NCI-H345 treated with DMSO at 0.1 percent for 48 hours (cell line): ENCODE data around the gene ENO2.

Experiments used
- DNase-seq: peaks from one replicate; lab custom pipeline; 2025; ENCODE audit not compliant: unreplicated experiment; lab: John Stamatoyannopoulos, UW

The ENO2 gene

GRCh38 chr12:6959805-6960592, 45.6 kb downstream of the ENO2 start:
- DNase-seq = no peak

- no peak for DNase-seq
Measured at GRCh38 chr12:6960593-6961277, 46.4 kb downstream of the ENO2 start.

- no peak for DNase-seq
Measured at GRCh38 chr12:6961278-6961694, 46.9 kb downstream of the ENO2 start.

GRCh38 chr12:6961695-6962284, 47.4 kb downstream of the ENO2 start:
- DNase-seq = peak; percentile 87

GRCh38 chr12:6962285-6963015, 48.1 kb downstream of the ENO2 start:
- no peak for DNase-seq

GRCh38 chr12:6963016-6963731, 48.8 kb downstream of the ENO2 start:
- DNase-seq = peak; percentile 73

- peak; percentile 56 for DNase-seq
Measured at GRCh38 chr12:6963791-6964413, 49.5 kb downstream of the ENO2 start.

- DNase-seq = no peak
Measured at GRCh38 chr12:6964605-6965025, 50.2 kb downstream of the ENO2 start.

- DNase-seq = peak; percentile 78
Measured at GRCh38 chr12:6965026-6965661, 50.8 kb downstream of the ENO2 start.

GRCh38 chr12:6965714-6966113, 51.3 kb downstream of the ENO2 start:
- no peak for DNase-seq

GRCh38 chr12:6966351-6966750, 52.0 kb downstream of the ENO2 start:
- no peak for DNase-seq

- no peak for DNase-seq
Measured at GRCh38 chr12:6967651-6968100, 53.3 kb downstream of the ENO2 start.

GRCh38 chr12:6968426-6968825, 54.0 kb downstream of the ENO2 start:
- DNase-seq = no peak

GRCh38 chr12:6970096-6970527, 55.7 kb downstream of the ENO2 start:
- no peak for DNase-seq
